ENCODE data around the gene ABCF1. TPM values are rescaled to one million over a fixed set of nuclear protein-coding genes. Genes with fewer than 3 reads are reported as not detected.

ABCF1 gene
- total and polyA plus RNA-seq, 9 of the 15 experiments (the other 6 are each of a cell fraction or from before 2014, with no cell fraction given): 41.6 to 193 (median 102) TPM

DNA sequence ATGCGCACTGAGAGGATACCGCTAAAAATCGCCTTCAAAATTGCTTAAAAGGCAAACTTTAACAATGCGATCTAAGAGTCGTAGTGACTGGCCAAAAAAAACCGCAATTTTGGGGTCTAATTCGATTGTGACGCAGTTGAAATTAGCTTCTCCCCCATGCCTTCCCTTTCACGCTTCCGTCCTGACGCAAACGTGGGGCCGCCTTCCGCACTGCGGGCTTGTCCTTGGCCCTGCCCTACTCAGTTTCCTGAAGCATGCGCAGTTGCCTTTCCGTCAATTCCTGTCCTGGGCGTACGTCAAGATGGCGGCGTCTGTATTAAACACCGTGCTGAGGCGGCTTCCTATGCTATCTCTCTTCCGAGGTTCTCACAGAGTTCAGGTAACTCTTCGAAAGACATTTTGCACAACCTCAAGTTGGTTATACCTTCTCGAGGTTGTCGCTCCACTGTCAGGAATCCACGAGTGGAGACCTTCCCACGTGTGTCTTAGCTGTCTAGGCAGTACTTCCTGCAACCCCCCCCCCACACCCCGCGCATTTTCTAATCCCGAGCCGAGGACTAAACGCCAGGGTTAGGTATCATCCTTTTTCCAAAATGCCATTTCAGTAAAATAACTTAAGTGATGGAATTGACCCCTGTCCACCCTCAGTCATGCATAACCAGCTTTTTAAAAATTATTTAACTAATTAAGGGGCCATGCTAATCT is 46.5 kb downstream of the ABCF1 start, which contains the start of gene MRPS18B (continued):
- TF ChIP-seq ZBTB49 (CRISPR knock-in tag; IDR thresholded peaks at IDR 0.05; ENCODE audit: borderline replicate concordance): peak; percentile 69; the same call in 1 of the 2 replicates
- TF ChIP-seq, protein P1, sequence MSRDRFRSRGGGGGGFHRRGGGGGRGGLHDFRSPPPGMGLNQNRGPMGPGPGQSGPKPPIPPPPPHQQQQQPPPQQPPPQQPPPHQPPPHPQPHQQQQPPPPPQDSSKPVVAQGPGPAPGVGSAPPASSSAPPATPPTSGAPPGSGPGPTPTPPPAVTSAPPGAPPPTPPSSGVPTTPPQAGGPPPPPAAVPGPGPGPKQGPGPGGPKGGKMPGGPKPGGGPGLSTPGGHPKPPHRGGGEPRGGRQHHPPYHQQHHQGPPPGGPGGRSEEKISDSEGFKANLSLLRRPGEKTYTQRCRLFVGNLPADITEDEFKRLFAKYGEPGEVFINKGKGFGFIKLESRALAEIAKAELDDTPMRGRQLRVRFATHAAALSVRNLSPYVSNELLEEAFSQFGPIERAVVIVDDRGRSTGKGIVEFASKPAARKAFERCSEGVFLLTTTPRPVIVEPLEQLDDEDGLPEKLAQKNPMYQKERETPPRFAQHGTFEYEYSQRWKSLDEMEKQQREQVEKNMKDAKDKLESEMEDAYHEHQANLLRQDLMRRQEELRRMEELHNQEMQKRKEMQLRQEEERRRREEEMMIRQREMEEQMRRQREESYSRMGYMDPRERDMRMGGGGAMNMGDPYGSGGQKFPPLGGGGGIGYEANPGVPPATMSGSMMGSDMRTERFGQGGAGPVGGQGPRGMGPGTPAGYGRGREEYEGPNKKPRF (IDR thresholded peaks at IDR 0.05; ENCODE audit: low read depth, low read length): no peak
- no peak for TF ChIP-seq ZNF354B (CRISPR knock-in tag; IDR thresholded peaks at IDR 0.05)
- no peak; the same call in 1 of the 2 replicates for TF ChIP-seq MTF1 (CRISPR knock-in tag; IDR thresholded peaks at IDR 0.05; ENCODE audit: borderline replicate concordance)
- TF ChIP-seq TEAD2 (tag; IDR thresholded peaks at IDR 0.05): no peak
- no peak for TF ChIP-seq FOS (IDR thresholded peaks at IDR 0.05; ENCODE audit: extremely low read depth, insufficient read length)
- peak; percentile 71 for TF ChIP-seq NR2C2 (CRISPR knock-in tag; IDR thresholded peaks at IDR 0.05)
- TF ChIP-seq NR2C2 (tag; IDR thresholded peaks at IDR 0.05): peak; percentile 91
- TF ChIP-seq ZNF785 (CRISPR knock-in tag; IDR thresholded peaks at IDR 0.05): no peak
- TF ChIP-seq HDAC8 (tag; IDR thresholded peaks at IDR 0.05): no peak
- TF ChIP-seq SMAD1 (IDR thresholded peaks at IDR 0.05; ENCODE audit: low read depth, low read length, partially characterized antibody): peak; percentile 92
- TF ChIP-seq FOXK1 (CRISPR knock-in tag; IDR thresholded peaks at IDR 0.05; ENCODE audit: borderline replicate concordance): peak; percentile 78; the same call in 1 of the 2 replicates
- TF ChIP-seq CAMTA2 (CRISPR knock-in tag; conservative IDR thresholded peaks at IDR 0.05): no peak
- TF ChIP-seq STAT5A (IDR thresholded peaks at IDR 0.05; ENCODE audit: borderline replicate concordance, low read length): no peak; the same call in 1 of the 2 replicates
- TF ChIP-seq HLTF (IDR thresholded peaks at IDR 0.05): peak; percentile 73; the same call in 1 of the 2 replicates
- peak; percentile 48; the same call in 1 of the 2 replicates for TF ChIP-seq NFIC (IDR thresholded peaks at IDR 0.05)
- no peak for TF ChIP-seq ZFPM2 (CRISPR knock-in tag; IDR thresholded peaks at IDR 0.05)
- TF ChIP-seq ZNF512 (tag; IDR thresholded peaks at IDR 0.05): no peak
- TF ChIP-seq SMARCC2 (IDR thresholded peaks at IDR 0.05; ENCODE audit: low read depth): no peak
- peak; percentile 19 for TF ChIP-seq RBBP5 (IDR thresholded peaks at IDR 0.05; ENCODE audit: borderline replicate concordance, insufficient read depth, low read length, poor library complexity, severe bottlenecking)
- no peak for TF ChIP-seq SREBF1 (IDR thresholded peaks at IDR 0.05; ENCODE audit: borderline replicate concordance, low read depth, low read length)
- TF ChIP-seq POLR3A (IDR thresholded peaks at IDR 0.05; ENCODE audit: borderline replicate concordance, extremely low read depth, insufficient read depth, insufficient read length): no peak
- peak in 1 of 2 experiments; percentile 48; a peak in 1 of 4 replicates for TF ChIP-seq RCOR1 (IDR thresholded peaks at IDR 0.05; ENCODE audit: borderline replicate concordance in 1 of 2, low read depth in 2 of 2, low read length in 2 of 2)

All from K562 (cell line).